Testis (tissue), 2 donors: ENCODE results near the gene CCDC70.
"Not testable (repeated sequence)": the region's sequence is repeated elsewhere in the genome, so short reads cannot be mapped to it uniquely, and the experiment has no call there.

Experiments used
- POLR2A ChIP-seq: fragments of 450-650 bp; IDR thresholded peaks from one replicate; pipeline ENCODE4 v1.6.1; 2017; ENCODE audit warnings: antibody characterized with exemption, mild to moderate bottlenecking, moderate library complexity
- TF ChIP-seq, protein P1 (sequence below), 3 experiments: fragments of 450-650 bp in 2 of 3; fragments of 200-600 bp in 1 of 3; sonication (generic) in 1 of 3; IDR thresholded peaks; one replicate each; pipeline ENCODE4 v1.5.1; 2016 to 2019; ENCODE audit warnings: antibody characterized with exemption in 3 of 3, mild to moderate bottlenecking in 2 of 3, moderate library complexity in 1 of 3

- TF ChIP-seq, protein P1, sequence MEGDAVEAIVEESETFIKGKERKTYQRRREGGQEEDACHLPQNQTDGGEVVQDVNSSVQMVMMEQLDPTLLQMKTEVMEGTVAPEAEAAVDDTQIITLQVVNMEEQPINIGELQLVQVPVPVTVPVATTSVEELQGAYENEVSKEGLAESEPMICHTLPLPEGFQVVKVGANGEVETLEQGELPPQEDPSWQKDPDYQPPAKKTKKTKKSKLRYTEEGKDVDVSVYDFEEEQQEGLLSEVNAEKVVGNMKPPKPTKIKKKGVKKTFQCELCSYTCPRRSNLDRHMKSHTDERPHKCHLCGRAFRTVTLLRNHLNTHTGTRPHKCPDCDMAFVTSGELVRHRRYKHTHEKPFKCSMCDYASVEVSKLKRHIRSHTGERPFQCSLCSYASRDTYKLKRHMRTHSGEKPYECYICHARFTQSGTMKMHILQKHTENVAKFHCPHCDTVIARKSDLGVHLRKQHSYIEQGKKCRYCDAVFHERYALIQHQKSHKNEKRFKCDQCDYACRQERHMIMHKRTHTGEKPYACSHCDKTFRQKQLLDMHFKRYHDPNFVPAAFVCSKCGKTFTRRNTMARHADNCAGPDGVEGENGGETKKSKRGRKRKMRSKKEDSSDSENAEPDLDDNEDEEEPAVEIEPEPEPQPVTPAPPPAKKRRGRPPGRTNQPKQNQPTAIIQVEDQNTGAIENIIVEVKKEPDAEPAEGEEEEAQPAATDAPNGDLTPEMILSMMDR (IDR thresholded peaks at IDR 0.05) = not testable (repeated sequence)
- not testable (repeated sequence) for TF ChIP-seq POLR2A
These were observed 47.5 kb downstream of the CCDC70 start for GRCh38 chr13:51909265-51909664.
